Measurements from ENCODE around the gene PLCD3.

Gene PLCD3

GRCh38 chr17:45088741-45089140 is 43.6 kb downstream of the PLCD3 start:
- H3K4me3 ChIP-seq (ENCODE audit: low read depth, low read length): no peak overlapping the region
- H3K36me3 ChIP-seq (ENCODE audit: control insufficient read depth, insufficient read depth, low read length): peaks cover 49% of the 10 kb centered on the region
- no peaks in the 10 kb centered on the region for H3K27me3 ChIP-seq (ENCODE audit: control insufficient read depth, insufficient read depth, low read length)

DNA sequence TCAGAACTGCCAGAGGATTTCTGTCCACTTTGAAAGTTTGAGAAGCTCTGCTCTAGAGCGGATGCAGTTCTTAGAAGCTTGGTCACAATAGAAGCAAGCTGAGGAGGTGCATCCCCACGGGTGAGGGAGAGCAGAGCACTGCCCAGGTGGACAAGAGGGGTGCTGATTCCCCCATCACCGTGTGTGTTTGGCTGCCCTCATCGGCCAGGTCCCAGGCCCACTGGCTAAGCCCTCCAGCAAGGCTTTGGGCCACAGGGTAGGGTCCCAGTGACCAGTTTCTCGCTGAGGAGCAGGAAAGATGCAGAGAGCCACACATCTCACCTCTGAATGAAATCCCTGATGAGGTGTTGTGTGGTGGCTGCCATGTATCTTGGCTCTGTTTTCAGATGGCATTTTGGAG is 44.3 kb downstream of the PLCD3 start:
- Histone ChIP-seq H3K4me3 (ENCODE audit: low read depth, low read length) (no peak overlapping the region), H3K36me3 (ENCODE audit: control insufficient read depth, insufficient read depth, low read length) (peaks cover 41% of the 10 kb centered on the region), H3K4me1 (ENCODE audit: control insufficient read depth, insufficient read depth, low read length) (peaks cover 9% of the 10 kb centered on the region), H3K9ac (ENCODE audit: low read depth, low read length) (no peak overlapping the region), H3K27me3 (ENCODE audit: control insufficient read depth, insufficient read depth, low read length) (no peaks in the 10 kb centered on the region), H3K9me3 (ENCODE audit: control insufficient read depth, insufficient read depth, low read length) (no peaks in the 10 kb centered on the region)

More at GRCh38 chr17:45088741-45089140, 43.6 kb downstream of the PLCD3 start:
- Histone ChIP-seq H3K9ac (ENCODE audit: low read depth, low read length) (no peak overlapping the region), H3K9me3 (ENCODE audit: control insufficient read depth, insufficient read depth, low read length) (no peaks in the 10 kb centered on the region), H3K4me1 (ENCODE audit: control insufficient read depth, insufficient read depth, low read length) (peaks cover 9% of the 10 kb centered on the region)

DNA sequence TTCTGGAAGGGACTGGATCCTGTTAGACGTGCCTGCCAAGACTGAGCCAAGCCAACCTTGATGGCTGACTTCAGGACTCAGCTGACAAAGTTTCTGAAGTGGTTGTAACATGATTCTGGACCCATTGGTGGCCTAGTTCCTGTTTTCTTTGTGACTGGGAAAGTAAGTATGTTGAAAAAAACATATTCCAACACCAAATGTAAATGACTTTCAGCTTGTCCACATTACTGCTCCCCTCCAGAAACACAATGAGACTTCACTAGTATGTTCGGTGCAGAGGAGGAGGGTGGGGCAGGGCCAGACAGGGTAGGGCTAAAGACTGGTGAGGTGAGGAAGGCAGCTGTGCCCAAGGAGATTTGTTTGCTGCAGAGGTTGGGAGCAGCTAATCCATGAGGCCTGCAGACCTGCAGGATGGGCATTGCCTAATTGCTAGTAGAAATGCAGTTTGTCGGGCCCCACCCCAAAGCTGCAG is 44.8 kb downstream of the PLCD3 start:
- H3K27me3 ChIP-seq (ENCODE audit: control insufficient read depth, insufficient read depth, low read length): no peaks in the 10 kb centered on the region
- H3K36me3 ChIP-seq (ENCODE audit: control insufficient read depth, insufficient read depth, low read length): peaks cover 38% of the 10 kb centered on the region
- H3K4me3 ChIP-seq (ENCODE audit: low read depth, low read length): no peak overlapping the region
- H3K9me3 ChIP-seq (ENCODE audit: control insufficient read depth, insufficient read depth, low read length): no peaks in the 10 kb centered on the region
- H3K9ac ChIP-seq (ENCODE audit: low read depth, low read length): no peak overlapping the region
- H3K4me1 ChIP-seq (ENCODE audit: control insufficient read depth, insufficient read depth, low read length): peaks cover 9% of the 10 kb centered on the region

DNA sequence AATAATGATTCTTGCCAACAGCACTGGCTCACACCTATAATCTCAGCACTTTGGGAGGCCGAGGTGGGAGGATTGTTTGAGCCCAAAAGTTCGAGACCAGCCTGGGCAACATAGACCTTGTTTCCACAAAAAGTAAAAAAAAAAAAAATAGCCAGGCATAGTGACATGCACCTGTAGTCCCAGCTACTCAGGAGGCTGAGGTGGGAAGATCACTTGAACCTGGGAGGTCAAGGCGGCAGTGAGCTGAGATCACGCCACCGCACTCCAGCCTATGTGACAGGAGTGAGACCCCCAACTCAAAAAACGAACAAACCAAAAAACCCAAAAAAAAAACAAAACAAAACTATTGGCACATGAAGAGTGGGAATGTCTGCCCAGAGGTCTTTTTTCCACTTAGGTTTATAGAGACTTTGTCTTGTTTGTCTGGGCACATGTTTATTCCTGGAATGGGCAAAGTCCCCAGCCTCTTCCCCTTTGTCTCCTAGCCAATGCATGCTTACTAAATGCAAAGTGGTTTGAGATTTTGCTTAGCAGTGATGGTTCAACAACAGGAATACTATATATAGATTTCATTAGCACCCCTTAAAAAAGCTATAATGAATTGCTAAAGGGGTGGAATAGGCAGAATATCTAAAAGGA is 45.3 kb downstream of the PLCD3 start:
- Histone ChIP-seq H3K4me1 (ENCODE audit: control insufficient read depth, insufficient read depth, low read length) (peaks cover 9% of the 10 kb centered on the region), H3K4me3 (ENCODE audit: low read depth, low read length) (no peak overlapping the region), H3K9ac (ENCODE audit: low read depth, low read length) (no peak overlapping the region), H3K27me3 (ENCODE audit: control insufficient read depth, insufficient read depth, low read length) (no peaks in the 10 kb centered on the region), H3K9me3 (ENCODE audit: control insufficient read depth, insufficient read depth, low read length) (no peaks in the 10 kb centered on the region), H3K36me3 (ENCODE audit: control insufficient read depth, insufficient read depth, low read length) (peaks cover 39% of the 10 kb centered on the region)

- peaks cover 9% of the 10 kb centered on the region for H3K4me1 ChIP-seq (ENCODE audit: control insufficient read depth, insufficient read depth, low read length)
- H3K9ac ChIP-seq (ENCODE audit: low read depth, low read length): no peak overlapping the region
- H3K4me3 ChIP-seq (ENCODE audit: low read depth, low read length): no peak overlapping the region
- H3K27me3 ChIP-seq (ENCODE audit: control insufficient read depth, insufficient read depth, low read length): no peaks in the 10 kb centered on the region
- H3K9me3 ChIP-seq (ENCODE audit: control insufficient read depth, insufficient read depth, low read length): no peaks in the 10 kb centered on the region
- peaks cover 37% of the 10 kb centered on the region for H3K36me3 ChIP-seq (ENCODE audit: control insufficient read depth, insufficient read depth, low read length)
Observed at GRCh38 chr17:45086391-45086790, 45.9 kb downstream of the PLCD3 start.

GRCh38 chr17:45081047-45081703 is 51.1 kb downstream of the PLCD3 start:
- H3K4me1 ChIP-seq (ENCODE audit: control insufficient read depth, insufficient read depth, low read length): no peaks in the 10 kb centered on the region
- H3K36me3 ChIP-seq (ENCODE audit: control insufficient read depth, insufficient read depth, low read length): peaks cover 18% of the 10 kb centered on the region
- no peak overlapping the region for H3K4me3 ChIP-seq (ENCODE audit: low read depth, low read length)
- H3K9me3 ChIP-seq (ENCODE audit: control insufficient read depth, insufficient read depth, low read length): no peaks in the 10 kb centered on the region
- H3K27me3 ChIP-seq (ENCODE audit: control insufficient read depth, insufficient read depth, low read length): no peaks in the 10 kb centered on the region
- H3K9ac ChIP-seq (ENCODE audit: low read depth, low read length): no peak overlapping the region

GRCh38 chr17:45077643-45078042 is 54.7 kb downstream of the PLCD3 start:
- Histone ChIP-seq H3K27me3 (ENCODE audit: control insufficient read depth, insufficient read depth, low read length) (no peaks in the 10 kb centered on the region), H3K4me3 (ENCODE audit: low read depth, low read length) (no peak overlapping the region), H3K36me3 (ENCODE audit: control insufficient read depth, insufficient read depth, low read length) (peaks cover 15% of the 10 kb centered on the region)

GRCh38 chr17:45073414-45074070 is 58.8 kb downstream of the PLCD3 start:
- Histone ChIP-seq H3K4me1 (ENCODE audit: control insufficient read depth, insufficient read depth, low read length) (no peaks in the 10 kb centered on the region), H3K4me3 (ENCODE audit: low read depth, low read length) (no peak overlapping the region), H3K27me3 (ENCODE audit: control insufficient read depth, insufficient read depth, low read length) (no peaks in the 10 kb centered on the region), H3K9me3 (ENCODE audit: control insufficient read depth, insufficient read depth, low read length) (no peaks in the 10 kb centered on the region), H3K36me3 (ENCODE audit: control insufficient read depth, insufficient read depth, low read length) (peaks cover 7% of the 10 kb centered on the region), H3K9ac (ENCODE audit: low read depth, low read length) (no peak overlapping the region)

More at GRCh38 chr17:45077643-45078042, 54.7 kb downstream of the PLCD3 start:
- H3K9me3 ChIP-seq (ENCODE audit: control insufficient read depth, insufficient read depth, low read length): no peaks in the 10 kb centered on the region
- no peaks in the 10 kb centered on the region for H3K4me1 ChIP-seq (ENCODE audit: control insufficient read depth, insufficient read depth, low read length)
- H3K9ac ChIP-seq (ENCODE audit: low read depth, low read length): no peak overlapping the region

DNA sequence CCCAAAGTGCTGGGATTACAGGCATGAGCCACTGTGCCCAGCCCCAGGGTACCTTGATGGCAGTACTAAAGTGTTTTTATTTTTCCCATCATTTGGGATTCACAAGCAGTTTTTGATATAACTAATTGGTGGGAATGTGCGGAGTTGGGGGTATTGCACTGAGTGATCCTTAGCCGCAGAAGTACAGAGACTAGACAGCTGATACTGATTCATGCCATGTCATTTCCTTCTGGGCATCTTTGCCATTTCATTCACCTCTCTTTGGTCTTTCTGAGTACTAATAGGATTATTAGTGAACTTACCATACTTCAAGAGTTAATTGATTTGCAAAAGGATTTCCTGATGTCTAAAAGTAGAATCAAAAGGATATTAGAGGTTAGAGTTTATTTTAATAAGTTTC is 61.5 kb downstream of the PLCD3 start:
- no peak overlapping the region for H3K9ac ChIP-seq (ENCODE audit: low read depth, low read length)
- no peak overlapping the region for H3K4me3 ChIP-seq (ENCODE audit: low read depth, low read length)
- H3K27me3 ChIP-seq (ENCODE audit: control insufficient read depth, insufficient read depth, low read length): no peaks in the 10 kb centered on the region
- H3K9me3 ChIP-seq (ENCODE audit: control insufficient read depth, insufficient read depth, low read length): no peaks in the 10 kb centered on the region
- H3K36me3 ChIP-seq (ENCODE audit: control insufficient read depth, insufficient read depth, low read length): peaks cover 7% of the 10 kb centered on the region
- H3K4me1 ChIP-seq (ENCODE audit: control insufficient read depth, insufficient read depth, low read length): no peaks in the 10 kb centered on the region

DNA sequence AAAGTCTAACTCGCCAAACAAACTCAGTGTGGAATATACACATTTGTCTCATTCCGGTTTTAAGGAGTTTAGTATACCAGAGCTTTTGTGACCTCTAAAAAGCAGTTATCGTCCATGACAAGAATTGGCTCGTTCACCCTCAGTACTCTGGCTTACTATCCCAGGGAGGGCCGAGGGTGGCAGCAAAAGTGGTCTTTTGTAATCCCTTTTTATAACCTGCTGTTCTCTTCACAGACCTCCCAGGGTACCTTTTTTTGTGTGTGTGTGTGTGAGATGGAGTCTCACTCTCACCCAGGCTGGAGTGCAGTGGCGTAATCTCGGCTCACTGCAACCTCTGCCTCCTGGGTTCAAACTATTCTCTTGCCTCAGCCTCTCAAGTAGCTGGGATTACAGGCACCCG is 62.3 kb downstream of the PLCD3 start:
- no peaks in the 10 kb centered on the region for H3K9me3 ChIP-seq (ENCODE audit: control insufficient read depth, insufficient read depth, low read length)
- H3K27me3 ChIP-seq (ENCODE audit: control insufficient read depth, insufficient read depth, low read length): no peaks in the 10 kb centered on the region
- no peak overlapping the region for H3K4me3 ChIP-seq (ENCODE audit: low read depth, low read length)
- peaks cover 7% of the 10 kb centered on the region for H3K36me3 ChIP-seq (ENCODE audit: control insufficient read depth, insufficient read depth, low read length)
- no peaks in the 10 kb centered on the region for H3K4me1 ChIP-seq (ENCODE audit: control insufficient read depth, insufficient read depth, low read length)
- H3K9ac ChIP-seq (ENCODE audit: low read depth, low read length): no peak overlapping the region

GRCh38 chr17:45067637-45068036 is 64.7 kb downstream of the PLCD3 start:
- no peak overlapping the region for H3K9ac ChIP-seq (ENCODE audit: low read depth, low read length)
- H3K4me3 ChIP-seq (ENCODE audit: low read depth, low read length): no peak overlapping the region
- H3K36me3 ChIP-seq (ENCODE audit: control insufficient read depth, insufficient read depth, low read length): peaks cover 3% of the 10 kb centered on the region
- H3K4me1 ChIP-seq (ENCODE audit: control insufficient read depth, insufficient read depth, low read length): no peaks in the 10 kb centered on the region
- H3K27me3 ChIP-seq (ENCODE audit: control insufficient read depth, insufficient read depth, low read length): no peaks in the 10 kb centered on the region
- H3K9me3 ChIP-seq (ENCODE audit: control insufficient read depth, insufficient read depth, low read length): no peaks in the 10 kb centered on the region

DNA sequence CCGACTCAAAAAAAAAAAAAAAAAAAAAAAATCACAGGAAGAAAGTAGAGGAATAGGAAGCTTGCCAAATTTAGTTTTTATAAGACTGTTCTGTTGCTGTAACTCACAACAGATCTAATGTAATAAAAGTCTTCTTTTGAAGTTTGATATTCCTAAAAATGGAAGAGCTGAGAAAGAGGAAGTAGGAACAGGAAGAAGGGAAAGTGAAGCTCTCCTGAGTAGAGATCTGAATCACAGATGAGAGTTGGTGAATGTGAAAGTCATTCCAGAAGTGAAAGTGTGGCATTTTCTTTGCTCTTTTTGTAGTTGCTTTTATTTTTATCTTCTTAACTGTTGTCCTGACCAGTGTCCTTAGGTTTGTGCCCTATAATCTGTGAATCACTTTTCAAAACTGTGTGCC is 69.1 kb downstream of the PLCD3 start:
- Histone ChIP-seq H3K36me3 (ENCODE audit: control insufficient read depth, insufficient read depth, low read length) (no peaks in the 10 kb centered on the region), H3K4me3 (ENCODE audit: low read depth, low read length) (no peak overlapping the region)

More for the DNA sequence above, 69.1 kb downstream of the PLCD3 start:
- Histone ChIP-seq H3K9me3 (ENCODE audit: control insufficient read depth, insufficient read depth, low read length) (no peaks in the 10 kb centered on the region), H3K9ac (ENCODE audit: low read depth, low read length) (no peak overlapping the region), H3K27me3 (ENCODE audit: control insufficient read depth, insufficient read depth, low read length) (no peaks in the 10 kb centered on the region), H3K4me1 (ENCODE audit: control insufficient read depth, insufficient read depth, low read length) (peaks cover 2% of the 10 kb centered on the region)

All from iPS-15b (cell line).